HCT116 (cell line): Measurements from ENCODE around the gene TMEM52.

Experiments
- CTCF ChIP-seq, 3 experiments: fragments of 200-600 bp in 1 of 3; sonication (generic) in 1 of 3; IDR thresholded peaks in 2 of 3; conservative IDR thresholded peaks in 1 of 3; 2 replicates each; pipeline ENCODE4 v1.5.1; 2012 to 2017; ENCODE audit warnings: low read depth in 2 of 3, low read length in 2 of 3, antibody characterized with exemption in 1 of 3, borderline replicate concordance in 1 of 3, control low read depth in 1 of 3, mild to moderate bottlenecking in 1 of 3, mixed read lengths in 1 of 3, mixed run types in 1 of 3, moderate library complexity in 1 of 3; ENCODE audit not compliant: insufficient read depth in 1 of 3
- POLR2A ChIP-seq: IDR thresholded peaks from 2 replicates; pipeline ENCODE4 v1.7.0; 2011; ENCODE audit warnings: borderline replicate concordance; ENCODE audit not compliant: insufficient read depth, insufficient read length; ENCODE audit errors: extremely low read depth
- YY1 ChIP-seq: IDR thresholded peaks from 2 replicates; pipeline ENCODE4 v1.6.1; 2011; ENCODE audit warnings: low read length, low read depth, moderate library complexity, mild to moderate bottlenecking; ENCODE audit not compliant: insufficient replicate concordance; ENCODE audit errors: extremely low read depth

GRCh38 chr1:1962752-1963151 lies 43.7 kb upstream of the TMEM52 start:
- TF ChIP-seq YY1: no peak
- TF ChIP-seq CTCF (IDR thresholded peaks at IDR 0.05 in 2 of 3, conservative IDR thresholded peaks at IDR 0.05 in 1 of 3; ENCODE audit: borderline replicate concordance in 1 of 3, insufficient read depth in 1 of 3, low read depth in 2 of 3, low read length in 2 of 3): no peak
- TF ChIP-seq POLR2A: no peak
